K562 (cell line): ENCODE measurements around the gene GIPR. TPM values are rescaled to one million over a fixed set of nuclear protein-coding genes. Genes with fewer than 3 reads are reported as not detected.

Experiments
- DACH1 ChIP-seq: fragments of 450-650 bp; IDR thresholded peaks from 2 replicates; pipeline ENCODE4 v1.6.1; 2018; ENCODE audit not compliant: partially characterized antibody
- DEAF1 ChIP-seq: fragments of 450-650 bp; formaldehyde crosslinking; IDR thresholded peaks from 2 replicates; pipeline ENCODE4 v1.4.0; 2020; ENCODE audit warnings: mild to moderate bottlenecking, moderate library complexity
- ETV6 ChIP-seq, 3 experiments: fragments of 150-350 bp in 1 of 3; sonication (generic) in 1 of 3; formaldehyde crosslinking in 1 of 3; IDR thresholded peaks; 2 replicates each; pipeline versions ENCODE4 v1.6.1 to v1.8.0; 2014 to 2022; ENCODE audit warnings: borderline replicate concordance in 2 of 3, low read depth in 2 of 3, antibody characterized with exemption in 1 of 3, low read length in 1 of 3, mild to moderate bottlenecking in 1 of 3, missing genetic modification reagents in 1 of 3
- FOXJ3 ChIP-seq: sonication (generic); formaldehyde crosslinking; IDR thresholded peaks from 2 replicates; pipeline ENCODE4 v1.4.0; 2020; ENCODE audit warnings: mild to moderate bottlenecking, missing genetic modification reagents
- GABPB1 ChIP-seq: sonication (generic); formaldehyde crosslinking; IDR thresholded peaks from 2 replicates; pipeline ENCODE4 v1.8.0; 2022; ENCODE audit warnings: mild to moderate bottlenecking, missing genetic modification reagents
- GATA2 ChIP-seq: sonication (generic); formaldehyde crosslinking; IDR thresholded peaks from 2 replicates; pipeline ENCODE4 v1.4.0; 2020; ENCODE audit warnings: mild to moderate bottlenecking, missing genetic modification reagents
- HNRNPL ChIP-seq: fragments of 200-400 bp; formaldehyde crosslinking; IDR thresholded peaks from 2 replicates; pipeline ENCODE4 v1.6.1; 2017; ENCODE audit warnings: low read depth, mild to moderate bottlenecking, low read length
- MTA3 ChIP-seq: fragments of 450-650 bp; formaldehyde crosslinking; IDR thresholded peaks from 2 replicates; pipeline ENCODE4 v1.6.1; 2017; ENCODE audit warnings: mild to moderate bottlenecking, borderline replicate concordance
- PHF21A ChIP-seq: fragments of 450-650 bp; IDR thresholded peaks from 2 replicates; pipeline ENCODE4 v1.6.1; 2017; ENCODE audit warnings: low read depth, borderline replicate concordance
- PKNOX1 ChIP-seq: fragments of 450-650 bp; IDR thresholded peaks from 2 replicates; pipeline ENCODE4 v1.6.1; 2016
- RBM17 ChIP-seq: fragments of 200-400 bp; formaldehyde crosslinking; IDR thresholded peaks from 2 replicates; pipeline ENCODE4 v1.6.1; 2017; ENCODE audit warnings: low read depth, mild to moderate bottlenecking, low read length, borderline replicate concordance
- ZNF146 ChIP-seq: IDR thresholded peaks from one replicate; pipeline ENCODE4 v1.6.1; 2018; ENCODE audit warnings: missing compliant biosample characterization; ENCODE audit not compliant: unreplicated experiment
- ZNF274 ChIP-seq: IDR thresholded peaks from 2 replicates; pipeline ENCODE4 v1.6.1; 2011; ENCODE audit warnings: low read depth, mild to moderate bottlenecking, low read length, moderate library complexity, borderline replicate concordance
- ZNF511 ChIP-seq: sonication (generic); formaldehyde crosslinking; IDR thresholded peaks from 2 replicates; pipeline ENCODE4 v1.8.0; 2022; ENCODE audit warnings: mild to moderate bottlenecking, missing genetic modification reagents
- ZNF512 ChIP-seq: IDR thresholded peaks from 2 replicates; pipeline ENCODE4 v1.6.1; 2016; ENCODE audit warnings: missing genetic modification characterization, missing compliant biosample characterization
- polyA plus RNA-seq, 8 experiments: library from polyadenylated mRNA; depleted of rRNA in 4 of 8; stranded (reverse) in 5 of 8; unstranded in 3 of 8; fragments of >200 nt; fragmentation: Nextera tagmentation in 2 of 8; fragmentation: Illumina TruSeq in 1 of 8; extraction: Ambion mirVana in 2 of 8; extraction: Trizol in 1 of 8; gene quantifications; 2 replicates each; pipeline versions ENCODE4 v1.2.1 to v1.2.3, GENCODE V29; 2011 to 2014; ENCODE audit warnings: inconsistent platforms in 1 of 8, missing spikeins in 1 of 8
- total RNA-seq, 7 experiments: library from RNA; depleted of rRNA in 6 of 7; stranded (reverse); fragments of >200 nt in 6 of 7; fragmentation: Illumina TruSeq in 2 of 7; extraction: Trizol in 2 of 7; gene quantifications; 2 replicates each; pipeline versions ENCODE4 v1.2.1 to v1.2.3, GENCODE V29; 2011 to 2021; ENCODE audit warnings: low replicate concordance in 1 of 7
- TF ChIP-seq, protein P1 (sequence below), 2 experiments: IDR thresholded peaks; 2 replicates each; pipeline ENCODE4 v1.6.1; 2012; ENCODE audit warnings: improper control_type of control experiment in 2 of 2, low read depth in 2 of 2, low read length in 2 of 2, borderline replicate concordance in 1 of 2
- TF ChIP-seq, protein P2 (sequence below), 2 experiments: IDR thresholded peaks; 2 replicates each; pipeline ENCODE4 v1.6.1; 2011; ENCODE audit warnings: borderline replicate concordance in 1 of 2, control low read depth in 1 of 2, low read depth in 1 of 2, low read length in 1 of 2, mild to moderate bottlenecking in 1 of 2, mixed read lengths in 1 of 2, moderate library complexity in 1 of 2; ENCODE audit not compliant: insufficient read depth in 1 of 2, insufficient read length in 1 of 2, poor library complexity in 1 of 2, severe bottlenecking in 1 of 2; ENCODE audit errors: extremely low read depth in 1 of 2

Gene GIPR
- total and polyA plus RNA-seq, 9 of the 15 experiments (the other 6 are each of a cell fraction or from before 2014, with no cell fraction given) = 2.2 to 26.8 (median 12.7) TPM

DNA sequence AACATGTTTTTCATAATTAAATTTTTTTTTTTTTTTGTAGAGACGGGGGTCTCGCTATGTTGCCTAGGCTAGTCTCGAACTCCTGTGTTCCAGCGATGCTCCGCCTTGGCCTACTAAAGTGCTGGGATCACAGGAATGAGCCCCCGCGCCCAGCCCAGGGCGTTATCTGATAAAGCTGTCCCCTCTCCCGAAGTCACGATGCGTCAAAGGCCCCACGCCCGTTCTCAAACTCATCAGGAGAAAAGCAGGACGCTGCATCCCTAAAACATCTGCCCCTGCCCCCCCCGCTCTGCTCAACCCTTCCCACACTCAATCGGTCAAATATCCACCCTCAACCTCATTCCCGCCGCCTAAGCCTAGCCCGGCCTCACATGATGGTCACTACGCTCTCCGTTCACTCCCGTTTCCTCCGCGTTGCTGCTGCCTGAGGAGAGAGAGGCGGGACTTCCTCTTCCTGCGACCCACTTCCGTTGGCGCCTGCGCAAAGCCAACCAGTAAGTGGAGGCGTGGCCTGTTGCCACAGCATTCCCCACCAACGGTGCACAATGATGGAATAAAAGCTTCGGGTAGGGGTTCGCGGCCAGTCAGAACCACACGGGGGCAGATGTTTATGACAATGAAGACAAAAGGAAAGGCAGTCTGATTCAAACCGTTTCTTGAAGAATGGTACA lies 23.6 kb downstream of the GIPR start, which contains the start of gene SNRPD2 (continued):
- TF ChIP-seq FOXJ3 (no peak), GABPB1 (CRISPR knock-in tag) (peak; percentile 93), RBM17 (no peak), ZNF511 (CRISPR knock-in tag) (no peak), ZNF146 (CRISPR knock-in tag) (no peak), DACH1 (no peak), MTA3 (no peak), ETV6 (IDR thresholded peaks at IDR 0.05; ENCODE audit: borderline replicate concordance in 1 of 2, low read depth in 2 of 2, low read length in 1 of 2) (no peak), ETV6 (CRISPR knock-in tag; IDR thresholded peaks at IDR 0.05; ENCODE audit: borderline replicate concordance) (peak; percentile 77; the same call in 1 of the 2 replicates), ZNF274 (no peak), ZNF512 (tag) (no peak), DEAF1 (CRISPR knock-in tag) (no peak), GATA2 (CRISPR knock-in tag) (peak; percentile 50; the same call in 1 of the 2 replicates), HNRNPL (no peak), PKNOX1 (no peak), PHF21A (no peak)
- TF ChIP-seq, protein P1, sequence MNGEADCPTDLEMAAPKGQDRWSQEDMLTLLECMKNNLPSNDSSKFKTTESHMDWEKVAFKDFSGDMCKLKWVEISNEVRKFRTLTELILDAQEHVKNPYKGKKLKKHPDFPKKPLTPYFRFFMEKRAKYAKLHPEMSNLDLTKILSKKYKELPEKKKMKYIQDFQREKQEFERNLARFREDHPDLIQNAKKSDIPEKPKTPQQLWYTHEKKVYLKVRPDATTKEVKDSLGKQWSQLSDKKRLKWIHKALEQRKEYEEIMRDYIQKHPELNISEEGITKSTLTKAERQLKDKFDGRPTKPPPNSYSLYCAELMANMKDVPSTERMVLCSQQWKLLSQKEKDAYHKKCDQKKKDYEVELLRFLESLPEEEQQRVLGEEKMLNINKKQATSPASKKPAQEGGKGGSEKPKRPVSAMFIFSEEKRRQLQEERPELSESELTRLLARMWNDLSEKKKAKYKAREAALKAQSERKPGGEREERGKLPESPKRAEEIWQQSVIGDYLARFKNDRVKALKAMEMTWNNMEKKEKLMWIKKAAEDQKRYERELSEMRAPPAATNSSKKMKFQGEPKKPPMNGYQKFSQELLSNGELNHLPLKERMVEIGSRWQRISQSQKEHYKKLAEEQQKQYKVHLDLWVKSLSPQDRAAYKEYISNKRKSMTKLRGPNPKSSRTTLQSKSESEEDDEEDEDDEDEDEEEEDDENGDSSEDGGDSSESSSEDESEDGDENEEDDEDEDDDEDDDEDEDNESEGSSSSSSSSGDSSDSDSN (IDR thresholded peaks at IDR 0.05; ENCODE audit: borderline replicate concordance in 1 of 2, low read depth in 2 of 2, low read length in 2 of 2) = peak in 1 of 2 experiments; percentile 61; a peak in 1 of 4 replicates
- TF ChIP-seq, protein P2, sequence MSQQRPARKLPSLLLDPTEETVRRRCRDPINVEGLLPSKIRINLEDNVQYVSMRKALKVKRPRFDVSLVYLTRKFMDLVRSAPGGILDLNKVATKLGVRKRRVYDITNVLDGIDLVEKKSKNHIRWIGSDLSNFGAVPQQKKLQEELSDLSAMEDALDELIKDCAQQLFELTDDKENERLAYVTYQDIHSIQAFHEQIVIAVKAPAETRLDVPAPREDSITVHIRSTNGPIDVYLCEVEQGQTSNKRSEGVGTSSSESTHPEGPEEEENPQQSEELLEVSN (IDR thresholded peaks at IDR 0.05; ENCODE audit: borderline replicate concordance in 1 of 2, extremely low read depth in 1 of 2, insufficient read depth in 1 of 2, insufficient read length in 1 of 2, low read depth in 1 of 2, low read length in 1 of 2, poor library complexity in 1 of 2, severe bottlenecking in 1 of 2) = peak; percentile 54 to 62
